NCI-H1930 (cell line): ENCODE results near the gene ALDH9A1.

Experiments
- DNase-seq, 2 experiments: peaks; one replicate each; lab custom pipeline; 2025; lab: John Stamatoyannopoulos, UW

Gene ALDH9A1

DNA sequence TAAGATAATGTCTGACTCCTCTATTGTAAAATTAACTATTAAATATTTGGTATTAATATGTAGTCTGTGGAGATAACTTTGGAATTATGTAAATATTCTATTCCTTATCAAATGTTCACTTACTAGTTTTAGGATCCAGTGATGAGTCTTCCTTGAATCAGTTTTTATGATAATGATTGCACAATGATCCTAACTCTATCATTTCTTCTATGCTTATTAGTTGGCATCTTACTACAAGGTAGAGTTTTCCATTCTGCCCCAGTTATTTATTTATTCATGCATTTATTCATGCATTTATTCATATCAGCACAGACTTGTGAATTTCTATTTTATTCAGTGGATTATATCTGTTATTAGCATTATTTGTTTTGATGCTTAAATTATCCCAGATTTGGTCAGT, 74.7 kb downstream of the ALDH9A1 start:
- DNase-seq = no peak

DNA sequence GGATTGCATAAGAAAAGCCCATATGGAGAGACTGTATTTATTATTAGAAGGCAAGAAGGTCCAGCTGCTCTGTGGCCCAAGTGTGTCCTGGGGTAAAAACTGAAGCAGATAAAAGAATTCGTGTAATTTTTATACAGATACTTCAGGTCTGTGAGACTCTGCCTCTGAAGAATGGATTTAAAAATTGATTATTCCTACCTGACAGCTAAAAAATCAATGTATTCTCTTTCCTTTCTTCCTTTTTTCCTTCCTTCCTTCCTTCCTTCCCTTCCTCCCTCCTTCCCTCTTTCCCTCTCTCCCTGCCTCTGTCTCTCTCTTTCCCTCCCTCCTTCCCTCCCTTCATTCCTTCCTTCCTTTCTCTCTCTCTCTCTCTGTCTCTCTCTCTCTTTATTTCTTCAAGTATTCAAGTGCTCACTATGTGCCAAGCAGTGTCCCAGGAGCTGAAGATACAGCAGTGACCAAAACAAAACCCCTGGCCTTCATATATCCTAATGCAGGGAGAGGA, 78.7 kb downstream of the ALDH9A1 start:
- DNase-seq = no peak

GRCh38 chr1:165616987-165617546, 81.3 kb downstream of the ALDH9A1 start:
- no peak for DNase-seq

DNA sequence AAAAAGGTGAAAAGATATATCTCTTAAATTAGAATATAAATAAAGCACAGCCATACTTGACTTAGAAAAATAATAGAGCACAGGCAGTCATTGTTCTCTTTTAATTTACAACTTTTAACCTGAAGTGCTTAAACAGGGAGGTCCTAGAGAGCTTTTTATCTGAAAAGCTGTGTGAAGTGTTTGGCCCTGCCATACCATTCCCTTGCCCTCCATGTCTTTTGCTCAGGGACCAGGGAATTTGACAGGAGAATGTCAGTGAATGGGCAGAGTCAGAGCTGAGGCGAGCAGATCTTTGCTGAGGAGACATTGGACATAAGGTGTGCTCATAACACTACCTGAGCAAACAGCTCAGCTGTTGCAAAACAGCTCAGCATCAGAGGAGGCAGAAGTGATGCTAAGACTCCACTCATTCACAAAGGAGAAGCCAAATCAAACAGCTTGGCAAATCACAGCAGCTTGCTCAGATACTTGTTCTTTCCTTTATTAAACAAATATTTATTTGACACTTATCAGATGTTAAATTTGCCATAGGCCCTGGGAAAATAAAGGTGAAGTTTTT, 82.2 kb downstream of the ALDH9A1 start:
- DNase-seq = no peak
